Activated CD8-positive, alpha-beta T cell treated with anti-CD3 and anti-CD28 coated beads for 36 hours (primary cell): ENCODE data around the gene AGAP1. TPM values are rescaled to one million over a fixed set of nuclear protein-coding genes. Genes with fewer than 3 reads are reported as not detected.
A peak's percentile ranks its signal among the peaks of the same experiment; 100 is the strongest.

Experiments used
- ATAC-seq: fragments of 200-7000 bp; cut with Tn5 transposase; one replicate; pipeline ENCODE4 v1.10.0; 2021; ENCODE audit warnings: mild to moderate bottlenecking, moderate library complexity
- CTCF ChIA-PET: fragments of 350-600 bp; sonication (Branson Sonifier 250); formaldehyde crosslinking; loops from one replicate; lab custom pipeline; 2021; ENCODE audit warnings: antibody characterized with exemption; lab: Charles Lee
- POLR2A ChIA-PET: fragments of 350-600 bp; sonication (Branson Sonifier 250); formaldehyde crosslinking; loops from one replicate; lab custom pipeline; 2021; ENCODE audit warnings: antibody characterized with exemption; lab: Charles Lee
- DNase-seq: peaks from one replicate; pipeline ENCODE4 v3.0.0-alpha.2; 2020
- H3K27ac Mint-ChIP-seq: one replicate; pipeline ENCODE4 v1.8.0; 2021; ENCODE audit warnings: mild to moderate bottlenecking, mixed read lengths
- H3K27me3 Mint-ChIP-seq: one replicate; pipeline ENCODE4 v1.8.0; 2021; ENCODE audit warnings: mixed read lengths
- H3K36me3 Mint-ChIP-seq: one replicate; pipeline ENCODE4 v1.8.0; 2021; ENCODE audit warnings: low read depth, mixed read lengths
- H3K4me1 Mint-ChIP-seq: one replicate; pipeline ENCODE4 v1.8.0; 2021; ENCODE audit warnings: low read depth, mixed read lengths
- H3K4me3 Mint-ChIP-seq: one replicate; pipeline ENCODE4 v1.8.0; 2021; ENCODE audit warnings: mild to moderate bottlenecking, moderate library complexity, mixed read lengths
- H3K9me3 Mint-ChIP-seq: one replicate; pipeline ENCODE4 v1.8.0; 2021; ENCODE audit warnings: mixed read lengths
- CTCF ChIP-seq: fragments of 200-600 bp; IDR thresholded peaks from one replicate; pipeline ENCODE4 v1.8.0; 2022; ENCODE audit warnings: antibody characterized with exemption, mild to moderate bottlenecking
- intact Hi-C: fragments of 100-400 bp; cut with micrococcal nuclease; formaldehyde crosslinking; loops from one replicate; pipeline ENCODE4 v1.10.0; 2022
- total RNA-seq, 2 experiments: library from RNA; stranded (reverse); gene quantifications; one replicate each; pipeline ENCODE4 v1.2.3, GENCODE V29; 2021

The AGAP1 gene
- 1 to 10 TPM; 2.5 to 2.9 TPM for total RNA-seq

- TF ChIP-seq CTCF = no peak
- Mint-ChIP-seq H3K36me3 (no peaks in the 10 kb centered on the region), H3K4me1 (peaks cover 8% of the 10 kb centered on the region), H3K9me3 (peaks cover 3% of the 10 kb centered on the region), H3K4me3 (peak within 1 kb of the TSS; percentile 76), H3K27ac (no peak within 1 kb of the TSS), H3K27me3 (peaks cover 59% of the 10 kb centered on the region)
- peak; percentile 66 for ATAC-seq
- POLR2A ChIA-PET = interaction anchor here (0.6 kb wide), 1 partner anchor 62 kb away, joined by 3 read pairs; no protein-coding TSS in a partner anchor
- intact Hi-C loops = no loop called here
- DNase-seq = peak; percentile 13
- CTCF ChIA-PET = no interaction called here
These were observed at the start of gene AGAP1 for GRCh38 chr2:235493775-235494715. TSS of gene AGAP1 (plus strand) at chr2:235494043.

- DNase-seq (no peak), ATAC-seq (no peak)
- ChIA-PET POLR2A (no interaction called here), CTCF (no interaction called here)
- intact Hi-C loops = no loop called here
- Mint-ChIP-seq H3K4me3 (no peak overlapping the region), H3K9me3 (peaks cover 2% of the 10 kb centered on the region), H3K27ac (no peak overlapping the region), H3K36me3 (no peaks in the 10 kb centered on the region), H3K4me1 (no peaks in the 10 kb centered on the region), H3K27me3 (peaks cover 7% of the 10 kb centered on the region)
- no peak for TF ChIP-seq CTCF
These were observed 49.7 kb upstream of the AGAP1 start for GRCh38 chr2:235444101-235444597.

GRCh38 chr2:235445116-235445515 lies 48.7 kb upstream of the AGAP1 start:
- POLR2A ChIA-PET = interaction anchor here (0.6 kb wide), 1 partner anchor 32 kb away, joined by 3 read pairs; no protein-coding TSS in a partner anchor
- ATAC-seq (no peak), DNase-seq (no peak)
- Mint-ChIP-seq H3K27me3 (peaks cover 6% of the 10 kb centered on the region), H3K9me3 (peaks cover 2% of the 10 kb centered on the region), H3K36me3 (no peaks in the 10 kb centered on the region), H3K27ac (no peak overlapping the region), H3K4me3 (no peak overlapping the region), H3K4me1 (no peaks in the 10 kb centered on the region)
- intact Hi-C loops = no loop called here
- CTCF ChIA-PET = no interaction called here
- TF ChIP-seq CTCF = no peak

- TF ChIP-seq CTCF = no peak
- DNase-seq = no peak
- ChIA-PET CTCF (no interaction called here), POLR2A (no interaction called here)
- Mint-ChIP-seq H3K4me1 (no peaks in the 10 kb centered on the region), H3K36me3 (no peaks in the 10 kb centered on the region), H3K27ac (no peak overlapping the region), H3K4me3 (no peak overlapping the region), H3K27me3 (peaks cover 6% of the 10 kb centered on the region), H3K9me3 (peaks cover 2% of the 10 kb centered on the region)
- no peak for ATAC-seq
- intact Hi-C loops = no loop called here
These were observed 47.8 kb upstream of the AGAP1 start for GRCh38 chr2:235446082-235446481.

DNA sequence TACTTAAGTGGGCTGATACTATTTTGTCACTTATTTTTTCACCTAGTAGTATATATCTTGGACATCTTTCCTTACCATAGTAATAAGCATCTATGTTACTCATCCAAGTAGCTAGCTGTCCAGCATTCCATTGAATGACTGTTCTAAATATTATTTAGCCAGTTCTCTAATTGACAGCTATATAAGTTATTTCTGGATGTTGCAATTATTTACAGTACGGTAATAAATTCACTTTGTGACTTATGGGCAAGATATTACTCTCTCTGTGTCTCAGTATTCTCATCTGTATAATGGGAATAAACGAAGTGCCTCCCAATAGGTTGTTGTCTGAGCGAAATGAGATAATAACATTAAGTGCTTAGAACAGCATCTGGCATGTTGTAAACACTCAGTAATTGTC lies 46.6 kb upstream of the AGAP1 start:
- no peaks in the 10 kb centered on the region for H3K36me3 Mint-ChIP-seq
- H3K27ac Mint-ChIP-seq = no peak overlapping the region
- H3K4me3 Mint-ChIP-seq = no peak overlapping the region
- CTCF ChIA-PET = no interaction called here
- no peak for TF ChIP-seq CTCF
- intact Hi-C loops = no loop called here
- no peak for DNase-seq
- H3K4me1 Mint-ChIP-seq = no peaks in the 10 kb centered on the region
- ATAC-seq = no peak
- POLR2A ChIA-PET = interaction anchor here (0.7 kb wide), 1 partner anchor 45 kb away, joined by 3 read pairs; no protein-coding TSS in a partner anchor
- H3K9me3 Mint-ChIP-seq = peaks cover 2% of the 10 kb centered on the region
- peaks cover 7% of the 10 kb centered on the region for H3K27me3 Mint-ChIP-seq
